CD14-positive monocyte (primary cell): ENCODE data around the gene NIPBL. TPM values are rescaled to one million over a fixed set of nuclear protein-coding genes. Genes with fewer than 3 reads are reported as not detected.
"Not testable (repeated sequence)": the region's sequence is repeated elsewhere in the genome, so short reads cannot be mapped to it uniquely, and the experiment has no call there.

ENCODE experiments used
- DNase-seq, 3 donors: peaks; one replicate each; pipeline ENCODE4 v3.0.0-alpha.2; 2011 to 2022
- H2AFZ ChIP-seq: 2 replicates; pipeline ENCODE4 v1.6.0; 2012; ENCODE audit warnings: mild to moderate bottlenecking, low read depth, low read length, inconsistent platforms; ENCODE audit not compliant: insufficient read depth, poor library complexity, severe bottlenecking
- H3K27ac ChIP-seq, 2 donors: 1 replicate in 1 of 2; 2 replicates in 1 of 2; pipeline ENCODE4 v1.5.1; 2012 to 2013; ENCODE audit warnings: low read length in 2 of 2, control low read depth in 1 of 2, inconsistent platforms in 1 of 2, low read depth in 1 of 2, mild to moderate bottlenecking in 1 of 2
- H3K27me3 ChIP-seq, 2 donors: one replicate each; pipeline versions ENCODE4 v1.6.0 to v1.6.1; 2011 to 2013; ENCODE audit warnings: low read length in 2 of 2; ENCODE audit not compliant: control insufficient read depth in 2 of 2, insufficient read depth in 2 of 2
- H3K36me3 ChIP-seq, 2 donors: replicated peaks in 1 of 2; 1 replicate in 1 of 2; 2 replicates in 1 of 2; pipeline versions ENCODE4 v1.5.1 to v1.6.1; 2012 to 2013; ENCODE audit warnings: low read length in 2 of 2, control low read depth in 1 of 2, inconsistent platforms in 1 of 2, mild to moderate bottlenecking in 1 of 2; ENCODE audit not compliant: insufficient read depth in 2 of 2, control insufficient read depth in 1 of 2
- H3K4me1 ChIP-seq, 2 donors: 1 replicate in 1 of 2; 2 replicates in 1 of 2; pipeline versions ENCODE4 v1.5.1 to v1.6.1; 2012 to 2013; ENCODE audit warnings: low read length in 2 of 2, control low read depth in 1 of 2, inconsistent platforms in 1 of 2, mild to moderate bottlenecking in 1 of 2, moderate library complexity in 1 of 2; ENCODE audit not compliant: insufficient read depth in 2 of 2, control insufficient read depth in 1 of 2
- H3K4me2 ChIP-seq: replicated peaks from 2 replicates; pipeline ENCODE3; 2012; ENCODE audit warnings: low read length, moderate library complexity, mild to moderate bottlenecking; ENCODE audit not compliant: poor library complexity, severe bottlenecking; ENCODE audit errors: extremely low read depth
- H3K4me3 ChIP-seq, 3 experiments: fragments of 200-600 bp in 1 of 3; sonication (generic) in 1 of 3; replicated peaks in 1 of 3; 1 replicate in 2 of 3; 2 replicates in 1 of 3; pipeline ENCODE4 v1.5.1; 2011 to 2013; ENCODE audit warnings: low read length in 3 of 3, mild to moderate bottlenecking in 3 of 3, control low read depth in 2 of 3, low read depth in 2 of 3, inconsistent platforms in 1 of 3, moderate library complexity in 1 of 3
- H3K79me2 ChIP-seq: 2 replicates; pipeline ENCODE4 v1.6.0; 2012; ENCODE audit warnings: mild to moderate bottlenecking, control low read depth, inconsistent platforms, low read length, moderate library complexity; ENCODE audit not compliant: insufficient read depth
- H3K9ac ChIP-seq: 2 replicates; pipeline ENCODE4 v1.6.0; 2017; ENCODE audit warnings: low read length, mild to moderate bottlenecking; ENCODE audit not compliant: insufficient read depth, poor library complexity, severe bottlenecking
- H3K9me3 ChIP-seq, 2 donors: replicated peaks in 1 of 2; 1 replicate in 1 of 2; 2 replicates in 1 of 2; pipeline versions ENCODE4 v1.5.1 to v1.6.1; 2012 to 2013; ENCODE audit warnings: low read length in 2 of 2, control low read depth in 1 of 2; ENCODE audit not compliant: control insufficient read depth in 1 of 2, insufficient read depth in 1 of 2
- H4K20me1 ChIP-seq: 2 replicates; pipeline ENCODE4 v1.6.0; 2012; ENCODE audit warnings: mild to moderate bottlenecking, low read length, control low read depth, moderate library complexity; ENCODE audit not compliant: insufficient read depth
- H3K27ac Mint-ChIP-seq, 7 donors: one replicate each; pipeline ENCODE4 v1.8.0; 2020; ENCODE audit warnings: mild to moderate bottlenecking in 7 of 7, mixed read lengths in 7 of 7, moderate library complexity in 6 of 7, inconsistent platforms in 2 of 7
- H3K27me3 Mint-ChIP-seq, 3 donors: one replicate each; pipeline ENCODE4 v1.8.0; 2021 to 2022; ENCODE audit warnings: low read depth in 3 of 3, mild to moderate bottlenecking in 3 of 3, mixed read lengths in 3 of 3, moderate library complexity in 3 of 3, inconsistent platforms in 1 of 3
- H3K36me3 Mint-ChIP-seq, 2 donors: one replicate each; pipeline ENCODE4 v1.8.0; 2020; ENCODE audit warnings: mixed read lengths in 2 of 2, inconsistent platforms in 1 of 2, mild to moderate bottlenecking in 1 of 2
- H3K4me1 Mint-ChIP-seq: one replicate; pipeline ENCODE4 v1.8.0; 2020; ENCODE audit warnings: mild to moderate bottlenecking, mixed read lengths
- H3K4me3 Mint-ChIP-seq, 2 donors: one replicate each; pipeline ENCODE4 v1.8.0; 2020; ENCODE audit warnings: mild to moderate bottlenecking in 2 of 2, mixed read lengths in 2 of 2, moderate library complexity in 1 of 2
- H3K9me3 Mint-ChIP-seq, 7 donors: one replicate each; pipeline ENCODE4 v1.8.0; 2020 to 2022; ENCODE audit warnings: mixed read lengths in 7 of 7, mild to moderate bottlenecking in 6 of 7, moderate library complexity in 6 of 7, inconsistent platforms in 2 of 7
- CTCF ChIP-seq: fragments of 200-600 bp; IDR thresholded peaks from one replicate; pipeline ENCODE4 v1.8.0; 2022; ENCODE audit warnings: antibody characterized with exemption, mild to moderate bottlenecking
- WGBS: methylation state at CpG from one replicate; pipeline ENCODE4 v1.1.5; 2013; ENCODE audit warnings: missing lambda C conversion rate; ENCODE audit not compliant: insufficient coverage; 5-methylcytosine and 5-hydroxymethylcytosine counted together
- intact Hi-C, 2 donors: fragments of 100-400 bp; cut with micrococcal nuclease; formaldehyde crosslinking; loops; one replicate each; pipeline versions ENCODE4 v1.15.0 to v1.15.1; 2023
- polyA plus RNA-seq, 3 donors: library from polyadenylated mRNA; depleted of rRNA in 1 of 3; unstranded in 2 of 3; stranded (reverse) in 1 of 3; fragments of 300-500 nt in 2 of 3; fragments of >200 nt in 1 of 3; fragmentation: Illumina TruSeq in 2 of 3; gene quantifications; 1 replicate in 2 of 3; 2 replicates in 1 of 3; pipeline ENCODE4 v1.2.3, GENCODE V29; 2012 to 2021

The NIPBL gene
- polyA plus RNA-seq, 3 donors = 6.6 to 36.0 (median 16.2) TPM

GRCh38 chr5:37086026-37086425 lies 209.5 kb downstream of the NIPBL start:
- H3K79me2 ChIP-seq, H3K9ac ChIP-seq, H3K27ac Mint-ChIP-seq, DNase-seq, H3K4me2 ChIP-seq, H3K36me3 Mint-ChIP-seq, H3K4me3 Mint-ChIP-seq, H2AFZ ChIP-seq, H3K9me3 ChIP-seq, H3K27ac ChIP-seq, H3K27me3 ChIP-seq, H4K20me1 ChIP-seq, intact Hi-C loops, H3K4me1 Mint-ChIP-seq, H3K36me3 ChIP-seq, H3K4me3 ChIP-seq, H3K27me3 Mint-ChIP-seq, H3K4me1 ChIP-seq, H3K9me3 Mint-ChIP-seq: not testable (repeated sequence)
- no CpG with 5 or more reads among the region's 1 CpG for WGBS

GRCh38 chr5:37086466-37087173 lies 210.1 kb downstream of the NIPBL start:
- no peak overlapping the region for H3K27ac ChIP-seq
- 90% methylated on average over 6 of the region's 12 CpGs for WGBS
- intact Hi-C loops = no loop called here
- no peak overlapping the region for H3K4me2 ChIP-seq
- no peaks in the 10 kb centered on the region for H3K27me3 Mint-ChIP-seq
- H3K36me3 Mint-ChIP-seq = peaks cover 0 to 6% of the 10 kb centered on the region in 2 donors
- H3K9me3 Mint-ChIP-seq = peaks cover 0 to 7% (median 1%) of the 10 kb centered on the region in 7 donors
- no peak overlapping the region for H3K4me3 Mint-ChIP-seq
- H3K36me3 ChIP-seq = no peaks in the 10 kb centered on the region
- no peaks in the 10 kb centered on the region for H3K4me1 Mint-ChIP-seq
- H3K79me2 ChIP-seq = no peaks in the 10 kb centered on the region
- no peaks in the 10 kb centered on the region for H3K27me3 ChIP-seq
- peaks cover 0 to 2% of the 10 kb centered on the region in 2 donors for H3K9me3 ChIP-seq
- no peak overlapping the region for H3K27ac Mint-ChIP-seq
- DNase-seq = no peak
- no peak overlapping the region for H3K4me3 ChIP-seq
- H3K4me1 ChIP-seq = no peaks in the 10 kb centered on the region
- TF ChIP-seq CTCF = no peak
- no peak overlapping the region for H3K9ac ChIP-seq
- no peak overlapping the region for H2AFZ ChIP-seq
- H4K20me1 ChIP-seq = no peaks in the 10 kb centered on the region
